Suprapubic skin (tissue), 3 donors: ENCODE results near the gene LY6G5C.

Experiments used
- EP300 ChIP-seq: sonication (generic); formaldehyde crosslinking; IDR thresholded peaks from one replicate; pipeline ENCODE4 v1.6.1; 2017; ENCODE audit warnings: antibody characterized with exemption
- POLR2A ChIP-seq, 2 donors: fragments of 450-650 bp; IDR thresholded peaks; one replicate each; pipeline ENCODE4 v1.6.1; 2017; ENCODE audit warnings: antibody characterized with exemption in 2 of 2, mild to moderate bottlenecking in 2 of 2, moderate library complexity in 2 of 2
- TF ChIP-seq, protein P1 (sequence below), 2 donors: fragments of 200-600 bp in 1 of 2; fragments of 450-650 bp in 1 of 2; sonication (generic) in 1 of 2; IDR thresholded peaks; one replicate each; pipeline ENCODE4 v1.5.1; 2016 to 2019; ENCODE audit warnings: antibody characterized with exemption in 2 of 2, mild to moderate bottlenecking in 1 of 2, moderate library complexity in 1 of 2

DNA sequence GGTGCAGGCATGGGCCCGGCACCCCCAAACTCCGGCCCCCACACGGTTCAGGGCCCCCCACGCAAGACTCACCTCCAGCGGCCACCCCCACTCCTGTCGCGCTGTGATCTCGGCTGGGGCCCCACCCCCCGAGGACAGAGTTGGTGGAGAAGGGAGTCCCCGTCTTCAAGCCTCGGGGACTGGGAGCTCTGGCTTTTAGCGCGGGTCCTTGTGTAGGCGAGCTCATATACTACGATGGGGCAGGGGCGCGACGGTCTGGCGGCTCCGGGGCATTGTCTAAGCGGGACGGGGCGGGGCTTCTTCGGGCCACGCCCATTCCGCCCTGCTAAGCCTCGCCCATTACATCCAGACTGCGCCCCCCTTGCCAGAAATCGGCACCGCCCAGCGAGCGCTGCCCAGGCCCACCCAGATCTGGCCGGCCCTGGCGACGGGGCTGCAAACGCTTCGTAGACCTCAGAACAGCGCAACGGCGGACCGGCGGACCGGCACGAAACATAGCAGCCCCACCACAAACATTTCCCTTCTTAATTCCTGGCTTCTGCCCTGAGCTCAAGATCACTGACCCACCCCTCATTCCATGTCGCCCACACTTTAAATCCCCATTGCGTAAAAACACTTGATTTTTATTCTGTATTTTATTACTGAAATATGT lies 49.2 kb upstream of the LY6G5C start:
- TF ChIP-seq, protein P1, sequence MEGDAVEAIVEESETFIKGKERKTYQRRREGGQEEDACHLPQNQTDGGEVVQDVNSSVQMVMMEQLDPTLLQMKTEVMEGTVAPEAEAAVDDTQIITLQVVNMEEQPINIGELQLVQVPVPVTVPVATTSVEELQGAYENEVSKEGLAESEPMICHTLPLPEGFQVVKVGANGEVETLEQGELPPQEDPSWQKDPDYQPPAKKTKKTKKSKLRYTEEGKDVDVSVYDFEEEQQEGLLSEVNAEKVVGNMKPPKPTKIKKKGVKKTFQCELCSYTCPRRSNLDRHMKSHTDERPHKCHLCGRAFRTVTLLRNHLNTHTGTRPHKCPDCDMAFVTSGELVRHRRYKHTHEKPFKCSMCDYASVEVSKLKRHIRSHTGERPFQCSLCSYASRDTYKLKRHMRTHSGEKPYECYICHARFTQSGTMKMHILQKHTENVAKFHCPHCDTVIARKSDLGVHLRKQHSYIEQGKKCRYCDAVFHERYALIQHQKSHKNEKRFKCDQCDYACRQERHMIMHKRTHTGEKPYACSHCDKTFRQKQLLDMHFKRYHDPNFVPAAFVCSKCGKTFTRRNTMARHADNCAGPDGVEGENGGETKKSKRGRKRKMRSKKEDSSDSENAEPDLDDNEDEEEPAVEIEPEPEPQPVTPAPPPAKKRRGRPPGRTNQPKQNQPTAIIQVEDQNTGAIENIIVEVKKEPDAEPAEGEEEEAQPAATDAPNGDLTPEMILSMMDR (IDR thresholded peaks at IDR 0.05), result no peak
- TF ChIP-seq POLR2A (IDR thresholded peaks at IDR 0.05), result peak in 1 of 2 donors; percentile 39
- no peak for TF ChIP-seq EP300
